H9 (cell line): Measurements from ENCODE around the gene HOGA1. TPM values are rescaled to one million over a fixed set of nuclear protein-coding genes. Genes with fewer than 3 reads are reported as not detected.

Experiments used
- DNase-seq: peaks from one replicate; pipeline ENCODE4 v3.0.0-alpha.2; 2017
- H2AFZ ChIP-seq: one replicate; pipeline ENCODE4 v1.6.1; 2013; ENCODE audit warnings: mild to moderate bottlenecking, low read length, control low read depth, moderate library complexity
- H2AK5ac ChIP-seq: 2 replicates; pipeline ENCODE4 v1.6.1; 2013; ENCODE audit warnings: low read length, control low read depth, mixed read lengths; ENCODE audit not compliant: insufficient read length
- H2BK120ac ChIP-seq: one replicate; pipeline ENCODE4 v1.6.1; 2013; ENCODE audit warnings: low read depth, mild to moderate bottlenecking, low read length, control low read depth, inconsistent platforms; ENCODE audit not compliant: poor library complexity, severe bottlenecking
- H2BK12ac ChIP-seq: 2 replicates; pipeline ENCODE4 v1.6.1; 2013; ENCODE audit warnings: low read length, control low read depth, mixed read lengths, low read depth; ENCODE audit not compliant: insufficient read length
- H2BK15ac ChIP-seq: 2 replicates; pipeline ENCODE4 v1.6.1; 2013; ENCODE audit warnings: low read depth, low read length, control low read depth
- H2BK20ac ChIP-seq: one replicate; pipeline ENCODE4 v1.6.1; 2013; ENCODE audit warnings: low read depth, mild to moderate bottlenecking, low read length, control low read depth, inconsistent platforms; ENCODE audit not compliant: poor library complexity, severe bottlenecking
- H2BK5ac ChIP-seq: 2 replicates; pipeline ENCODE4 v1.6.1; 2013; ENCODE audit warnings: low read length, control low read depth, mixed read lengths; ENCODE audit not compliant: insufficient read length
- H3K14ac ChIP-seq: 2 replicates; pipeline ENCODE4 v1.6.1; 2013; ENCODE audit warnings: low read length, control low read depth; ENCODE audit not compliant: insufficient read depth
- H3K18ac ChIP-seq: 2 replicates; pipeline ENCODE4 v1.6.1; 2013; ENCODE audit warnings: low read depth, mild to moderate bottlenecking, mixed read lengths, low read length, control low read depth; ENCODE audit not compliant: insufficient read length
- H3K23ac ChIP-seq: 2 replicates; pipeline ENCODE4 v1.6.1; 2013; ENCODE audit warnings: low read length, control low read depth, mixed read lengths, low read depth; ENCODE audit not compliant: insufficient read length
- H3K23me2 ChIP-seq: 2 replicates; pipeline ENCODE4 v1.6.1; 2013; ENCODE audit warnings: low read depth, mild to moderate bottlenecking, mixed read lengths, low read length, control low read depth; ENCODE audit not compliant: insufficient read length, poor library complexity, severe bottlenecking
- H3K27ac ChIP-seq: 2 replicates; pipeline ENCODE4 v1.5.1; 2013; ENCODE audit warnings: low read length, control low read depth, mixed read lengths, low read depth; ENCODE audit not compliant: insufficient read length
- H3K27me3 ChIP-seq: 2 replicates; pipeline ENCODE4 v1.6.1; 2013; ENCODE audit warnings: low read length, control low read depth, inconsistent platforms; ENCODE audit not compliant: insufficient read depth
- H3K4ac ChIP-seq: 2 replicates; pipeline ENCODE4 v1.6.1; 2013; ENCODE audit warnings: low read depth, mild to moderate bottlenecking, control low read depth, inconsistent platforms, low read length, moderate library complexity
- H3K4me1 ChIP-seq: 2 replicates; pipeline ENCODE4 v1.6.1; 2013; ENCODE audit warnings: low read length, control low read depth, inconsistent platforms; ENCODE audit not compliant: insufficient read depth
- H3K4me2 ChIP-seq: 2 replicates; pipeline ENCODE4 v1.6.1; 2013; ENCODE audit warnings: low read length, control low read depth, mixed read lengths; ENCODE audit not compliant: insufficient read length, insufficient read depth
- H3K56ac ChIP-seq: 2 replicates; pipeline ENCODE4 v1.6.1; 2013; ENCODE audit warnings: low read depth, mild to moderate bottlenecking, mixed read lengths, low read length, control low read depth; ENCODE audit not compliant: insufficient read length
- H3K79me1 ChIP-seq: 2 replicates; pipeline ENCODE4 v1.6.1; 2013; ENCODE audit warnings: low read depth, mild to moderate bottlenecking, moderate library complexity, low read length, control low read depth, inconsistent platforms; ENCODE audit not compliant: insufficient read depth, poor library complexity, severe bottlenecking
- H3K79me2 ChIP-seq: 2 replicates; pipeline ENCODE4 v1.6.1; 2013; ENCODE audit warnings: low read length, control low read depth, inconsistent platforms; ENCODE audit not compliant: insufficient read depth
- H3K9ac ChIP-seq: 2 replicates; pipeline ENCODE4 v1.6.1; 2013; ENCODE audit warnings: low read length, control low read depth, mixed read lengths; ENCODE audit not compliant: insufficient read length; ENCODE audit errors: extremely low read depth
- H3K9me3 ChIP-seq: one replicate; pipeline ENCODE4 v1.6.1; 2013; ENCODE audit warnings: low read depth, low read length, inconsistent platforms; ENCODE audit not compliant: control insufficient read depth
- H3T11ph ChIP-seq: one replicate; pipeline ENCODE4 v1.6.1; 2013; ENCODE audit warnings: mild to moderate bottlenecking, low read length, control low read depth, inconsistent platforms
- H4K20me1 ChIP-seq: one replicate; pipeline ENCODE4 v1.6.1; 2013; ENCODE audit not compliant: control insufficient read depth, insufficient read length, insufficient read depth
- H4K5ac ChIP-seq: 2 replicates; pipeline ENCODE4 v1.6.1; 2013; ENCODE audit warnings: low read depth, mild to moderate bottlenecking, mixed read lengths, low read length, control low read depth; ENCODE audit not compliant: insufficient read length
- H4K8ac ChIP-seq: replicated peaks from 2 replicates; pipeline ENCODE4 v1.6.1; 2013; ENCODE audit warnings: low read length, control low read depth, mixed read lengths, low read depth; ENCODE audit not compliant: insufficient read length
- H4K91ac ChIP-seq: 2 replicates; pipeline ENCODE4 v1.6.1; 2013; ENCODE audit warnings: low read depth, mild to moderate bottlenecking, moderate library complexity, mixed read lengths, low read length, control low read depth; ENCODE audit not compliant: insufficient read length
- H3K27ac Mint-ChIP-seq, 3 experiments: 2 replicates in 2 of 3; 3 replicates in 1 of 3; pipeline ENCODE4 v1.8.0; 2020 to 2021; ENCODE audit warnings: mixed read lengths in 3 of 3, mild to moderate bottlenecking in 1 of 3, moderate library complexity in 1 of 3
- H3K27me3 Mint-ChIP-seq: 2 replicates; pipeline ENCODE4 v1.8.0; 2021; ENCODE audit warnings: low read depth, mild to moderate bottlenecking, moderate library complexity, mixed read lengths
- H3K36me3 Mint-ChIP-seq, 3 experiments: 2 replicates in 2 of 3; 3 replicates in 1 of 3; pipeline ENCODE4 v1.8.0; 2020 to 2021; ENCODE audit warnings: low read depth in 3 of 3, mixed read lengths in 3 of 3; ENCODE audit not compliant: insufficient read depth in 1 of 3
- H3K4me1 Mint-ChIP-seq, 2 experiments: 2 replicates each; pipeline ENCODE4 v1.8.0; 2020; ENCODE audit warnings: mixed read lengths in 2 of 2
- H3K4me3 Mint-ChIP-seq, 2 experiments: 2 replicates in 1 of 2; 3 replicates in 1 of 2; pipeline ENCODE4 v1.8.0; 2020 to 2021; ENCODE audit warnings: mild to moderate bottlenecking in 2 of 2, mixed read lengths in 2 of 2, moderate library complexity in 1 of 2
- H3K9me3 Mint-ChIP-seq, 2 experiments: 2 replicates in 1 of 2; 3 replicates in 1 of 2; pipeline ENCODE4 v1.8.0; 2020; ENCODE audit warnings: mild to moderate bottlenecking in 2 of 2, mixed read lengths in 2 of 2, moderate library complexity in 1 of 2
- CTCF ChIP-seq: fragments of 200-600 bp; sonication (generic); conservative IDR thresholded peaks from 3 replicates; pipeline ENCODE4 v1.8.0; 2021; ENCODE audit warnings: antibody characterized with exemption, mild to moderate bottlenecking
- WGBS: extraction: QIAGEN DNeasy Blood & Tissue Kit; methylation state at CpG from one replicate; pipeline ENCODE4 v1.1.7; 2013; ENCODE audit warnings: missing lambda C conversion rate, low lambda C conversion rate, mixed read lengths; ENCODE audit not compliant: insufficient read length; ENCODE audit errors: extremely low coverage; 5-methylcytosine and 5-hydroxymethylcytosine counted together
- total RNA-seq: library from RNA; stranded (reverse); gene quantifications from 2 replicates; pipeline ENCODE4 v1.2.1, GENCODE V29; 2021

The HOGA1 gene
- total RNA-seq, 1 experiment from 2014 or later = 0.79 TPM

GRCh38 chr10:97590082-97590747, 6.0 kb downstream of the HOGA1 start:
- Histone ChIP-seq H3K9me3 (no peaks in the 10 kb centered on the region), H2AFZ (no peak overlapping the region), H2BK120ac (no peak overlapping the region), H2BK5ac (no peak overlapping the region), H3T11ph (no peak overlapping the region), H3K4me2 (no peak overlapping the region), H3K14ac (no peak overlapping the region), H2AK5ac (no peak overlapping the region), H3K27ac (no peak overlapping the region), H3K23ac (no peak overlapping the region), H3K18ac (no peak overlapping the region), H3K27me3 (no peaks in the 10 kb centered on the region), H4K91ac (no peak overlapping the region), H3K79me1 (no peaks in the 10 kb centered on the region), H2BK12ac (no peak overlapping the region), H3K79me2 (no peaks in the 10 kb centered on the region), H3K4me1 (no peaks in the 10 kb centered on the region), H3K56ac (no peak overlapping the region), H4K8ac (no peak overlapping the region), H2BK15ac (no peak overlapping the region), H4K20me1 (no peaks in the 10 kb centered on the region), H3K9ac (no peak overlapping the region), H2BK20ac (no peak overlapping the region), H3K23me2 (no peaks in the 10 kb centered on the region), H3K4ac (no peak overlapping the region), H4K5ac (no peak overlapping the region)
- no peak for TF ChIP-seq CTCF
- DNase-seq = no peak
- Mint-ChIP-seq H3K36me3 (no peaks in the 10 kb centered on the region), H3K9me3 (no peaks in the 10 kb centered on the region), H3K4me1 (no peaks in the 10 kb centered on the region), H3K27ac (peak overlapping the region in 1 of 3 experiments; percentile 52; a peak in 1 of 7 replicates), H3K27me3 (no peaks in the 10 kb centered on the region), H3K4me3 (no peak overlapping the region)
- no CpG with 5 or more reads among the region's 15 CpGs for WGBS
